DND-41 (cell line): ENCODE measurements around the gene OSBPL3.

Source experiments
- CTCF ChIP-seq: IDR thresholded peaks from 2 replicates; pipeline ENCODE4 v1.5.1; 2012; ENCODE audit warnings: borderline replicate concordance, low read length, moderate library complexity, mild to moderate bottlenecking; ENCODE audit not compliant: poor library complexity, severe bottlenecking; ENCODE audit errors: extremely low read depth
- EZH2 ChIP-seq: IDR thresholded peaks from 3 replicates; pipeline ENCODE4 v1.6.1; 2012; ENCODE audit warnings: borderline replicate concordance, low read depth, mild to moderate bottlenecking, moderate library complexity, low read length, inconsistent platforms; ENCODE audit not compliant: severe bottlenecking

DNA sequence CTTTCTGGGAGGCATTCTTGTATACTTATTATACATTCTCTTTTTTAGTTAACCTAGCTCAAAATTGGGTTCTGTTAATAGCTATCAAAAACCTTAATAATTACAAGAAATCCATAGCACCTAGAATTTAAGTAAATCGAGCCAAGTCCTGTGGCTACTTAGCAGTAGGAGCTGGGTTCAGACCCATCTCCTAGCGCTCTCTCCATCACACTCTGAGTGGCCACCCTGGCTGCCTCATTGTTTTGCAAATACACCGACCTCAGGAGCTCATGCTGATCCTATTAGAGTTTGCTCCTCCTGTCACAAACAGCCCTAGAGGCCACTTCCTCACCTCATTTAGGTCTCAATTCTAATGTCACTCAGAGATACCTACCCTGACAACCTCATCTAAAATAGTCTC lies 46.2 kb upstream of the OSBPL3 start:
- no peak for TF ChIP-seq CTCF
- no peak for TF ChIP-seq EZH2
